HG03280 (cell line): ENCODE results near the gene PRPS1L1.

Experiments used
- ATAC-seq: cut with Tn5 transposase; IDR thresholded peaks from one replicate; pipeline ENCODE4 v1.9.1; 2021; ENCODE audit warnings: mild to moderate bottlenecking, moderate library complexity; ENCODE audit not compliant: unreplicated experiment

Gene PRPS1L1

DNA sequence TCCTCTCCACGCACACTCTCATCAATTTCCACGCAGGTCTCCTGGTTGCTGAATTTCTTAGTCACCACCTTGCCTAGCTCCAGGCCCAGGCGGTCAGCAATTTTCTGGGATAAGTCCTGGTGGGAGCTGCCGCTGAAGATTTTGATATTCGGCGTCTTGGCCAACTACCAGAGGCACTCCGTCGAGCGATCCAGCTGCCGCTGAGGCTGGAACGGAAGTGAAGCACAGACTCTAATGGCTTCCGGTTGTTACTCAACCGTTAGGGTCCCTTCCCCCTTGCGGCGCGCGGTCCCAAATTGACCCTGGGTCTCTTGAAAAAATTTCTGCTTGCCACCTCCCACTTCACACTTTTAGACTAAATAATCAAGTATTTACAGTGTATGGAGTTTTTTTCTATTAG lies at the start of gene PRPS1L1:
PRPS1L1 (minus strand) TSS at position 219 of the 400 bp plus-strand sequence.
- no peak for ATAC-seq

DNA sequence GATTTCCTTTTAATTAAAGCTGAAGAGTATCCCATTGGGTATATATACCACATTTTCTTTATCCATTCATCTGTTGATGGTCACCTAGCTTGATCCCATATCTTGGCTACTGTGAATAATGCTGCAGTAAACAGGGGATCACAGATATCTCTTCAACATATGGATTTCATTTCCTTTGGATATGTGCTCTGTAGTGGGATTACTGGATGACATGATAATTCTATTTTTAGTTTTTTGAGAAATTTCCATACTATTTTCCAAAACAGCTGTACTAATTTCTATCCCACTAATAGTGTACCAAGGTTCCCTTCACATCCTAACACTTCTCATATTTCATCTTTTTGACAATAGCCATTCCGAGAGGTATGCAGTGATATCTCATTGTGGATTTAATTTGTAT lies 48.8 kb upstream of the PRPS1L1 start:
- ATAC-seq = no peak

DNA sequence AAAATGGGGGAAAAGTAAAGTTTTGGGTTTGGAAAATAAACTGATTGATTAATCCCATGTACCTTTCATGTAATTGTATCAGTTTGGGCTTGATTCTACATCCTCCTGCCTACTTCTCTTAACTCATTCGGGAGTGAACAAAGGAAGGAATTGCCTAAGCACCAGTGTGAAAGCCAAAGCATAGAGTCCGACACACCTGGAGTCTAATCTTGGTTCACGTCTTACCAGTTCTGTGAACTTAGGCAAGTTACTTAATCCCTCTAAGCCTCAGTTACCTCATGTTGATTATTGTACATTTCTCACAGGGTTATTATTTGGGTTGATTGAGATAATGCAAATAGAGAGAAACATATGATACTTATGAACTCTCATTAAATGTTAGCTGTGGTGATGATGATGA lies 41.1 kb upstream of the PRPS1L1 start:
- ATAC-seq = no peak

DNA sequence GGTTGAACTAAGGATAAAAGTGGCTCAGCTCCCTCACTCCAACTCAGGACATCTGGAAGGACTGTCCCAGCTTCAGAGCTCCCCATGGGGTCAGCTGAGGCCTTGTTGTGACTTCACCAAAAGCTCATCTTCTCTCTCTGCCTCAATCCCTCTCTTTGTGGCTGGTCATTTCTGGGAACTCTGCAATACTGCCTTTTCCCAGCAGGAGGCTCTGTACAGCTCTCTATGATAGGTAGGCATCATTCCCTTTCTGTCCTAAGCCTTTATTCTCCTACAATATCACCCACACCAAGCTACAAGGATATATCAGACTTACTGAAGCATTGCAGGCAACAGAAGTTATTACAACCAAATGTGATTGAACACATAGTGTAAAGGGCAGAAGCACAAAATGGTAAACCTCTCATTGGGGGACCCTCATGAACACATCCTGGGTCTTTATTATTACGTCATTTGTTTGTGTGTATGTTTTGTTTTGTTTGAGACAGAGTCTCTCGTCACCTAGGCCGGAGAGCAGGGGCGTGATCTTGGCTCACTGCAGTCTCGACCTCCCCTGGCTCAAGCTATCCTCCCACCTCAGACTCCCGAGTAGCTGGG lies 36.7 kb upstream of the PRPS1L1 start:
- no peak for ATAC-seq

DNA sequence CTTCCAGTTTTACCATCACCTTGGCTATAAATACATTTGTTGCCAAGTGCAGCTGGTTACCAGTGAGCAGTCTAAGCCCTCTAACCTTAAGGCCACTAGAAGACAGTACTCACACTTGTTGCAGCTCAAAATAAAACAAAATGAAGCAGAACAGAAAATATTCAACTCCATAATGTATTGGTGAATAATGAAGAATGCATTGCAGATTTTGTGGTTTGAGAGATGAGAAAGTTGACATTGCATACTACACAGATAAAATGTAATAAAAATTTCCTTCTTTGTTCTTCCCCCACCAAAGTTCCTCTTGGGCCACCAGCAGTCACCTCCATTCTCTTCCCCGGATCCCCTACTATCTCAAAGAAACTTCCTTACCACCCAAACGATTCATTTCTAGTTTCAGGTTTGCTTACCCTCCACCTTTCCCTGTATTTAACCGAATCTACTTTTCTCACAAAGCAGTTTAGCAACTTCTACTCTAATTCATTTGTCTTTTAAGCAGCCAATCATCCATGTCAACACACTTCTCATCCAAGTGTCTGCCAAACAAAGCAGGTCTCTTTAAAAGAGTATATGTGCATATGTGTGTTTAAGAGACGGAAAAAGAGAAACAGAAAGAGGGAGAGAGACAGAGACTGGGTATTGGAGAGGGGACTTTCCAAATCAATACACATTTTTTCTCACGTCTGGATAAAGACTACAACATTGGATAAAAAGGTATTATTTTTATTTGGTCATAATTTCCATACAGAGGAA lies 35.7 kb upstream of the PRPS1L1 start:
- no peak for ATAC-seq

DNA sequence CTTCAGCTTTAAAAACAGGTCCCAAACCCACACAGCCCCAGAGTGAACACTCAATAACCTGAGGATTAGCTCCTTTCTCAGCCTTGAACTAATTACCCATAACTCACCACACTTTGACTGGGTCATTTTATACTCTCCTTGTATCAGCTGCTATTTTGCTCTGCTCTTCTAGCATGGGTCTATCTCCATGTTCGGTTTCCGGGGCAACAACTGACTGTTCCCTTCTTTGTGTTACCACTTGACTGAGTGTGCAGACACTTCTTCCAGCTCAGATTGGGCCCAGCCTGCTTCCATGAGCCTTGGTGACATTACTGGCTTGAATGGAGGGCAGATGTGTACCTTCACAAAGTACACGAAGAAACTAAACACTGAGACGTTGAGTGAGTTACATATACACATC lies 31.5 kb upstream of the PRPS1L1 start:
- no peak for ATAC-seq

DNA sequence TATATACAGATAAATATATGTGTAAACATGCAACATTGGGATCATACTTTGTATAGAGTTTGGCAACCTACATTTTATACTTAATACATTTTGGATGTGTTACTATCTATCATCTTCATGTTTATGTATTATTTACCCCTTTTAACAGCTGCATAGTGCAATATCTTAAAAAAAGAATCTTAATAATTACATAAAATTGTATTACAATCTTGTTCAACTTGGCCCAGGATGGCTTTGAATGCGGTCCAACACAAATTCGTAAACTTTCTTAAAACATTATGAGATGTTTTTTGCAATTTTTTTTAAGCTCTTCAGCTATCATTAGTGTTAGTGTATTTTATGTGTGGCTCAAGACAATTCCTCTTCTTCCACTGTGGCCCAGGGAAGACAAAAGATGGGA lies 26.3 kb upstream of the PRPS1L1 start:
- ATAC-seq = no peak

DNA sequence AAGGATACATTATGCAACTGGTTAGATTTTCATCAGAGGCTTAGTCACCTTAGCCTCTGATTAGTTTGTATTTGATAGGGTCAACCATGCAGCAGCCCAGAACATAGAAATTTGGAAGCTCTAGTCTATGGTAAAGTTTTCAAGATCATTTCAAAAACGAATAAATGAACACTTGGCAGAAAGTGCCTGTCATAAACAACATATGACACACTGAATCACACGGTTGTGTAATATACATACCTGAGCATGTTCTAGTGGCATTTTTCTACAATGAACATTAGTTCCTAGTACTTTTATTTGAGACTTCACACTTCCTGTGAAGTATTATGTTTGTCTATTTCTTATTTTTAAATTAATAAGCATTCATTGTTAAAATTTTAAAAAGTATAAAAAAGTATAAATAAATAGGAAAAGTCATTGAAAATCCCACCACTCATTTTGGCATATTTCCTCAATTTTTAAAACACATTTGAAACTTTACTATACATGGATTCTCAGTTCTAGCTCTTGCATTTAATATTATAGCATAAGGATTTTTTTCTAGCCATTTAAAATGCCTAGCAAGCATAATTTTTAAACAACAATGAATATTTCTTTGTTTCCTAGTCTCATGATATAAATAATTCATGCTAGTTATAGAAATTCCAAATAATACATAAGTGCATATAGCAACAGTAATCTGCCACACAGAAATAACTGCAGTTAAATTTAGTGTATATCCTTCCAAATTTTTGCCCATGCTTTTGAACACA lies 25.7 kb upstream of the PRPS1L1 start:
- ATAC-seq = no peak

DNA sequence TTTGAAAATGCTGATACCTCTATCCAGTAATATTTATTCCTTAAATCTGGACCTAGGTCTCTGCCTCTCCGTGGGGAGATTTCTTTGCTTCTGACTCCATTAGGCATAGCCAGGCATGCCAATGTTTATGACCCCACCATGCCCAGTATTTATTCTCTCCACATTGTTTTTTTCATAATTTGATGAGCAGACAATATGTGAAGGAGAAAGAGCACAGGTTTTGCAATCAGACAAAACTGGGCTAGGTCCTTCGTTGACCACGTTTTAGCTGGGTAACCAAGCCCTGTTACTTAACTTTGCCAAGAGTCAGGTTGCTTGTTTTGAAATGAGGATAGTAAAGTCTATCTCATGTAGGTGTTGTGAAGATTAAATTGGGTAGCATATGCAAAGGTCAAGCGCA lies 21.6 kb upstream of the PRPS1L1 start:
- ATAC-seq = no peak

DNA sequence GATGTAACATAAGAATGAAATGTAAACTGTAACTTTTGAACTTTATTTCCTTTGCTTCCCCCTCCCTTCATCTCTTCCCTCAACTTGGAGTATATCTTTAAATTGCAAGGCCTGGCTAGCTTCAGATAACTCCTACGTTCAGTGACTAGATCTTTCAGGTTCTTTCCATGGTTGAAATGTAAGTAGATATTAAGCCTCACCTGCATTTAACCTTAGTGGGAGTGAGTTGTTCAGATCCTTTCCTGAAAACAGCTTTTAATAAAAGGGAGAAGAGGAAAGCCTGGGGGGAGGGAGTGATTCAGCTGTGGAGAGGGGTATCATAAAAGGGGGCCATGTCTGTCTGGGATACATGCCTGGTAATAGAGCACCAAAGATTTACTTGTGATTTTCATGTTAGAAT lies 19.0 kb upstream of the PRPS1L1 start:
- no peak for ATAC-seq

DNA sequence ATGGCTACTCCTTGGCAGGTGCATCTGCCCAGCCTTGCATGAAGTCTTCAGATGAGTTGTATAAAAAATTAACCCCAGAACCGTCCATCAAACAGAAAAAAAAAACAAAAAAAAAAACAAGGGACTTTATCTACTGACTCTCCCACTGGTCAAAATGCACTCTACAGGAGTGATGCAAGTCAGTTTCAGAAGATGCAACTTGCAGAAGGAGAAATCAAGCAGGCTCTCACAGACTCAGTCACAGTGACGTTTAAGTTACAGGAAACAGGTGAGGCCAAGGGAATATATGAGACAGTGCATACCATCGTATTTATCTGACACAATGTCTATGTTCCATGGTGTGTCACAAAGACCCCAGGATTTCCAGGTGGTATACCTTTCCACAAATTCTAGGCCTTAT lies 17.5 kb upstream of the PRPS1L1 start:
- no peak for ATAC-seq

- no peak for ATAC-seq
Measured at GRCh38 chr7:18041191-18041590, 13.5 kb upstream of the PRPS1L1 start.

DNA sequence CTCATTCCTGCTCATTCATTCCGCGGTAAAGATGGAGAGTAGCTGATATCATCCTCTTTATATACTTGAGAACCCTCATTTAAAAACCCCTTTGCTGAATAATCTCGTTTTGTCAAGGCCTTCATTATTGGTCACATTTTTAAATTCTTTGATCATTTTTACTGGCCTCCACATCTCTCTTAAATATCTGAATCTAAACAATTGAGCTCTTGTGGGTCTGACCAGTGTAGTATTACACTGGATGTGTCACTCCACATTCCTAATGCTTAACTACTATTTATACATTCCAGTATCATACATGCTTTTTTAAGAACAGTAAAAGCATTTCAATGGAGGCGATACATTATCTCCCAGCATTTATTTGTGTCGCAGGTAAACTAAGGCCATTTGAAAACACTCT lies 12.6 kb upstream of the PRPS1L1 start:
- ATAC-seq = no peak

GRCh38 chr7:18038382-18038781 lies 10.7 kb upstream of the PRPS1L1 start:
- no peak for ATAC-seq

GRCh38 chr7:18037609-18038008 lies 10.0 kb upstream of the PRPS1L1 start:
- no peak for ATAC-seq

DNA sequence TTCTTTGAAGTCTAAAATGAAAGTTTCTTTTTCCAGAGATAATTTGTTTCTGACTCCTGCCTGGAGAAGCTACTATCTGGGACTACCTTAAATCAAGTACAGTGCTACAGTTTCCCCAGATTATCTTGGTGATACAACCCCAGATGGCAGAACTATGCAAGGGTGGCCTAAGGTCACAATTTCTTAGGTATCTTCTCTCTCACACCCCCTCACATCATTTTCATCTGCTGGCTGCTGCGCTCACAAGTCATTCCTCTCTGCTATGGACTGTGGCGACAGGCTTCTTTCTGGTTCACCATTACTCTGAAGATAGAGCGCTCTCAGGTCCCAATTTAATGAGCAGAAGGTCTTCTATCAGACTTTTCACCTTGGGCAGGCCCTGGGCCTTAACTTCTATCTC lies 9.1 kb upstream of the PRPS1L1 start:
- no peak for ATAC-seq

DNA sequence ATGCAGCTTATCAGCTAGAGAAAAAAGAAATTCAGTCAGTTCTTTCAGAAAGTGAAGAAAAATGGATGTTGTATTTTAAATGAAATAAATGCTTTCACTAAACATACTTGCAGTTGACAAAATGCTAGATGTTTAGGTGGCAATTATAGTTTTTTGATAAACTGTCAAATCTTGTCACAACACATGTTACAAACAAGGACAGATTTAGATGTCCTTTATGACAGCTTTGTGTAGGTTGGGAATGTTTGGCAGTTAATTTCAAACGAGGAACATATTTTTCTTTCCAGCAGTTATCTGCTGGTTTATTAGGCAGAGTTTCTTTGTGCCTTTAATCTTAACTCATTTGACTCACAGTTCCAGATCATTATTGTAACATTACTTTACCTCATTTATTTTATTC lies 3.1 kb upstream of the PRPS1L1 start:
- no peak for ATAC-seq

GRCh38 chr7:18020138-18020715 lies 7.4 kb downstream of the PRPS1L1 start:
- ATAC-seq = no peak

- ATAC-seq = no peak
Measured at GRCh38 chr7:18019555-18019954, 8.1 kb downstream of the PRPS1L1 start.

DNA sequence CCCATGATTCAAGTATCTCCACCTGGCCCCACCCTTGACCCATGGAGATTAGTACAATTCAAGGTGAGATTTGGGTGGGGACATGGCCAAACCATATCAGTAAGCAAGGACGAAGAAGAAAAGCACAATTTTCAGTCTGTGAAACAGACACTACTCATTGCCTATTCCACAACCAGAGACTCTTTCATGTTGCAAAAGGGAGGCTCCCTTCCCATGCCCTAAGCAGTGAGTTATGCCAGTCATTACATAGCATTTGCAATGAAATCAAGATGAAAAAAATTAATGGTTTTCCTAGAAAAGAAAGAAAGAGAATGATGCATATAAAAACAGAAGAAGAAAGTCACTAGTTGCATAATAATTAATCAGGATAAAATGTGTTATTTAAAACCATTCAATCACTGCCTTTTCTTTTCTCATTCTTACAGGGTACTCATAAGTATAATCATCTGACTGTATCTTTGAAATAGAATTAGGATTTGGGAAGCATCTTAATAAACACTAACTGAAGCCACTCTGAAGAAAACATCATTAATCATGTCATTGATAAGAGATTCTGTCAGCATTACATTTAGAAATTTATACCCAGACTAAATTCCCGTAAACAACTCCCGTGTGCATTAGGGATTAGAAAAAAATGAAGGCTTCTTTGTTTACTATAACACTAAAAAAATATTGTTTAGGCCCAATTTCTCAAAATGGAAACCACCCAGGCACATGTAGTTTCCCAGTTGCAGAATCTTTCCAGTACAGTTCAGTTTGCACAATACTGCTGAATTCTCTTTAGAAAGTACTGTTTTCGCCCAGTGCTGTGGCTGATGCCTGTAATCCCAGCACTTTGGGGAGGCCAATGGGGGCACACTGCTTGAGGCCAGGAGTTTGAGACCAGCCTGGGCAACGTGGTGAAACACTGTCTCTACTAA lies 9.1 kb downstream of the PRPS1L1 start:
- no peak for ATAC-seq
